HFFc6 (cell line): ENCODE measurements around the gene CHST11. TPM values are rescaled to one million over a fixed set of nuclear protein-coding genes. Genes with fewer than 3 reads are reported as not detected.

Source experiments
- DNase-seq: peaks from one replicate; pipeline ENCODE4 v3.0.0-alpha.2; 2018
- H3K27ac Mint-ChIP-seq: 2 replicates; pipeline ENCODE4 v1.8.0; 2020; ENCODE audit warnings: mild to moderate bottlenecking, mixed read lengths
- H3K27me3 Mint-ChIP-seq: 2 replicates; pipeline ENCODE4 v1.8.0; 2021; ENCODE audit warnings: mild to moderate bottlenecking, moderate library complexity, mixed read lengths; ENCODE audit not compliant: insufficient read depth
- H3K36me3 Mint-ChIP-seq: 2 replicates; pipeline ENCODE4 v1.8.0; 2021; ENCODE audit warnings: low read depth, mixed read lengths
- H3K4me1 Mint-ChIP-seq: 2 replicates; pipeline ENCODE4 v1.8.0; 2020; ENCODE audit warnings: low read depth, mixed read lengths
- H3K4me3 Mint-ChIP-seq: 2 replicates; pipeline ENCODE4 v1.8.0; 2020; ENCODE audit warnings: mild to moderate bottlenecking, moderate library complexity, mixed read lengths
- H3K9me3 Mint-ChIP-seq: 2 replicates; pipeline ENCODE4 v1.8.0; 2020; ENCODE audit warnings: mild to moderate bottlenecking, mixed read lengths
- CTCF ChIP-seq: fragments of 200-600 bp; sonication (generic); IDR thresholded peaks from 2 replicates; pipeline ENCODE4 v1.5.0; 2021; ENCODE audit warnings: antibody characterized with exemption, mild to moderate bottlenecking
- total RNA-seq, 6 experiments: library from RNA; stranded (reverse); fragmentation: NEBNext Ultra II Directional; extraction: Animal tissue kit (Norgen Biotek cat#: 25700); gene quantifications; 2 replicates in 1 of 6; 3 replicates in 5 of 6; pipeline ENCODE4 v1.2.3, GENCODE V29; 2021

CHST11 gene
- total RNA-seq, 6 experiments from 2014 or later: 2.4 to 4.3 (median 3.8) TPM

GRCh38 chr12:104677441-104678089 lies 220.8 kb downstream of the CHST11 start:
- Mint-ChIP-seq H3K4me3 (no peak overlapping the region), H3K4me1 (peaks cover 16% of the 10 kb centered on the region), H3K27ac (no peak overlapping the region), H3K36me3 (no peaks in the 10 kb centered on the region), H3K9me3 (no peaks in the 10 kb centered on the region), H3K27me3 (peaks cover 4% of the 10 kb centered on the region)
- TF ChIP-seq CTCF: no peak
- DNase-seq: no peak

- no peaks in the 10 kb centered on the region for H3K4me1 Mint-ChIP-seq
- no peak overlapping the region for H3K4me3 Mint-ChIP-seq
- H3K27me3 Mint-ChIP-seq: peaks cover 6% of the 10 kb centered on the region
- peak; percentile 71 for TF ChIP-seq CTCF
- H3K36me3 Mint-ChIP-seq: no peaks in the 10 kb centered on the region
- peak; percentile 15 for DNase-seq
- no peaks in the 10 kb centered on the region for H3K9me3 Mint-ChIP-seq
- no peak overlapping the region for H3K27ac Mint-ChIP-seq
Measured at GRCh38 chr12:104680070-104680469, 223.3 kb downstream of the CHST11 start.

- Mint-ChIP-seq H3K4me1 (no peaks in the 10 kb centered on the region), H3K36me3 (no peaks in the 10 kb centered on the region), H3K4me3 (no peak overlapping the region), H3K27ac (no peak overlapping the region), H3K27me3 (peaks cover 6% of the 10 kb centered on the region), H3K9me3 (no peaks in the 10 kb centered on the region)
- TF ChIP-seq CTCF: no peak
- no peak for DNase-seq
Measured at GRCh38 chr12:104680491-104680890, 223.7 kb downstream of the CHST11 start.

GRCh38 chr12:104681012-104681690 lies 224.4 kb downstream of the CHST11 start:
- Mint-ChIP-seq H3K36me3 (no peaks in the 10 kb centered on the region), H3K4me1 (peaks cover 5% of the 10 kb centered on the region), H3K27me3 (peaks cover 6% of the 10 kb centered on the region), H3K4me3 (no peak overlapping the region), H3K27ac (no peak overlapping the region), H3K9me3 (no peaks in the 10 kb centered on the region)
- TF ChIP-seq CTCF: no peak
- DNase-seq: no peak

GRCh38 chr12:104682790-104683279 lies 226.1 kb downstream of the CHST11 start:
- H3K4me1 Mint-ChIP-seq: peaks cover 14% of the 10 kb centered on the region
- no peaks in the 10 kb centered on the region for H3K36me3 Mint-ChIP-seq
- H3K4me3 Mint-ChIP-seq: no peak overlapping the region
- H3K27me3 Mint-ChIP-seq: peaks cover 3% of the 10 kb centered on the region
- no peak for TF ChIP-seq CTCF
- no peaks in the 10 kb centered on the region for H3K9me3 Mint-ChIP-seq
- DNase-seq: no peak
- H3K27ac Mint-ChIP-seq: no peak overlapping the region
